ENCODE measurements around the gene MAST4. TPM values are rescaled to one million over a fixed set of nuclear protein-coding genes. Genes with fewer than 3 reads are reported as not detected.

Gene MAST4
- total and polyA plus RNA-seq, 2 donors from 2014 or later, result 27.3 to 31.4 TPM

DNA sequence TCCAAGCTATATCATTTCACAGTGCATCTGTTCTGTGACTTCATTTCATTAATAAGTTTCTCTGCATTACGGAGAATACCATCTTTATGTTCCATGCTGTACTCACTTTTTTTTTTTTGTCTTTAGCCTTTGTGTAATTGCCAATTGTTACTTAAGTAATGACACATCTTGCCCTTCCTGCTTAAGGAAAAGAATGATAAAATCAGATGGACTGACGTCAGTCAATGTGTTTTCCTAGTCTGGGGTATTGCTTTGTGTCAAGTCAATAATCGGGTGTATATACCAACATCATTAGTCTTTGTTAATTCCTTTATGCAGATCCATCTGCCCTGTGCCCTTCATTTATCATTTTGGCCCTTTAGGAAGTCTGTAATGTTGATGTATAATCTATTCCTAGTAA lies 466.9 kb downstream of the MAST4 start:
- no peak overlapping the region for H3K4me3 ChIP-seq (ENCODE audit: low read length in 3 of 3)
- H3K36me3 ChIP-seq (ENCODE audit: control insufficient read depth in 2 of 3, insufficient read depth in 3 of 3, low read length in 3 of 3), result no peaks in the 10 kb centered on the region
- H3K27ac ChIP-seq (ENCODE audit: low read depth in 2 of 2, low read length in 2 of 2), result no peak overlapping the region
- TF ChIP-seq, protein P1, sequence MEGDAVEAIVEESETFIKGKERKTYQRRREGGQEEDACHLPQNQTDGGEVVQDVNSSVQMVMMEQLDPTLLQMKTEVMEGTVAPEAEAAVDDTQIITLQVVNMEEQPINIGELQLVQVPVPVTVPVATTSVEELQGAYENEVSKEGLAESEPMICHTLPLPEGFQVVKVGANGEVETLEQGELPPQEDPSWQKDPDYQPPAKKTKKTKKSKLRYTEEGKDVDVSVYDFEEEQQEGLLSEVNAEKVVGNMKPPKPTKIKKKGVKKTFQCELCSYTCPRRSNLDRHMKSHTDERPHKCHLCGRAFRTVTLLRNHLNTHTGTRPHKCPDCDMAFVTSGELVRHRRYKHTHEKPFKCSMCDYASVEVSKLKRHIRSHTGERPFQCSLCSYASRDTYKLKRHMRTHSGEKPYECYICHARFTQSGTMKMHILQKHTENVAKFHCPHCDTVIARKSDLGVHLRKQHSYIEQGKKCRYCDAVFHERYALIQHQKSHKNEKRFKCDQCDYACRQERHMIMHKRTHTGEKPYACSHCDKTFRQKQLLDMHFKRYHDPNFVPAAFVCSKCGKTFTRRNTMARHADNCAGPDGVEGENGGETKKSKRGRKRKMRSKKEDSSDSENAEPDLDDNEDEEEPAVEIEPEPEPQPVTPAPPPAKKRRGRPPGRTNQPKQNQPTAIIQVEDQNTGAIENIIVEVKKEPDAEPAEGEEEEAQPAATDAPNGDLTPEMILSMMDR (IDR thresholded peaks at IDR 0.05; ENCODE audit: borderline replicate concordance, extremely low read depth, insufficient read depth), result no peak
- H3K9ac ChIP-seq (ENCODE audit: low read length in 3 of 3), result no peak overlapping the region
- FAIRE-seq (no peak), DNase-seq (no peak)
- no peaks in the 10 kb centered on the region for H3K27me3 ChIP-seq (ENCODE audit: control insufficient read depth, insufficient read depth, low read length)
- intact Hi-C loops (cut with DNase I), result no loop called here
- H3K4me1 ChIP-seq (ENCODE audit: control insufficient read depth in 2 of 3, insufficient read depth in 2 of 3, low read depth in 1 of 3, low read length in 3 of 3), result no peaks in the 10 kb centered on the region
- H3K9me3 ChIP-seq (ENCODE audit: control insufficient read depth in 2 of 3, insufficient read depth in 1 of 3, low read length in 3 of 3), result no peaks in the 10 kb centered on the region

DNA sequence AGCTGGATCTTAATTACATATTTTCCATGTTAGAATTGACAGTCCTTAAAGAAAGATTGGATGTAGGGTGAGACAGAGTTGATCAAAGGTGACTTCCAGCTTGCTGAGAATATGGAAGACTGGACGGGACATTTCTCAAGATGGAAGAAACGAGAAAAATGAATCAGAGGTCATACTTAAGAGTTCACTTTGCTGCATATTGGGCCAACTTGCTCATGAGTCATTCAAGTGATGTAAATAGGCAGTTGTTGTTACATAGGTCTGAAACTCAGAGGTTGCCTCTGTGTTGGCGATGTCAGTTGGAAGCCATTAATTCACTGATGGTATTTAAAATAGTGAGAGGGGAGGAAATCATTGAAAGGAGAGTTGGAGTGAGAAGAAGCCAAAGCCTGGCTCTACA lies 467.6 kb downstream of the MAST4 start:
- TF ChIP-seq, protein P1 (IDR thresholded peaks at IDR 0.05; ENCODE audit: borderline replicate concordance, extremely low read depth, insufficient read depth), result no peak
- Histone ChIP-seq H3K9me3 (ENCODE audit: control insufficient read depth in 2 of 3, insufficient read depth in 1 of 3, low read length in 3 of 3) (no peaks in the 10 kb centered on the region), H3K4me3 (ENCODE audit: low read length in 3 of 3) (no peak overlapping the region), H3K9ac (ENCODE audit: low read length in 3 of 3) (no peak overlapping the region), H3K4me1 (ENCODE audit: control insufficient read depth in 2 of 3, insufficient read depth in 2 of 3, low read depth in 1 of 3, low read length in 3 of 3) (no peaks in the 10 kb centered on the region), H3K36me3 (ENCODE audit: control insufficient read depth in 2 of 3, insufficient read depth in 3 of 3, low read length in 3 of 3) (no peaks in the 10 kb centered on the region), H3K27me3 (ENCODE audit: control insufficient read depth, insufficient read depth, low read length) (no peaks in the 10 kb centered on the region), H3K27ac (ENCODE audit: low read depth in 2 of 2, low read length in 2 of 2) (no peak overlapping the region)
- FAIRE-seq (no peak), DNase-seq (no peak)
- intact Hi-C loops (cut with DNase I), result no loop called here

DNA sequence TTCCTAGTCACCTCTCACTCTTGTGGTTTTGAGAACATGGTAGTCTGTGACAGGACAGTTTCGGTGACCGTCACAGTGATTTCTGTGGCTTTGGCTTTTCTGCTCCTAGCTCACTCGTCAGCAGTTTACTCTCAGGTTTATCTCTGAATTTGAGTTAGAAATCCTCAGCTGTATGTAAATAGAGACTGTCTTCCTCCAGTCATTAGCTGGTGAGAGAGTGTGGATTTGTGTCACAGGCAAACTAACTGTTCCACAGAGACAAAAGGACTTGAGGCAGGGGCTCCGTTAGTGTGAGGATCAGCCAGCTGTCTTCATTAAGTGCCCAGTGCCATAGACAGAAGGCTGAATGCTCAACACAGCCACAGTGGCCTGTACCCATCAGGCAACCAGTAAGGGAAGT lies 469.0 kb downstream of the MAST4 start:
- Histone ChIP-seq H3K4me1 (ENCODE audit: control insufficient read depth in 2 of 3, insufficient read depth in 2 of 3, low read depth in 1 of 3, low read length in 3 of 3) (no peaks in the 10 kb centered on the region), H3K27ac (ENCODE audit: low read depth in 2 of 2, low read length in 2 of 2) (no peak overlapping the region), H3K36me3 (ENCODE audit: control insufficient read depth in 2 of 3, insufficient read depth in 3 of 3, low read length in 3 of 3) (no peaks in the 10 kb centered on the region), H3K27me3 (ENCODE audit: control insufficient read depth, insufficient read depth, low read length) (no peaks in the 10 kb centered on the region), H3K4me3 (ENCODE audit: low read length in 3 of 3) (no peak overlapping the region), H3K9me3 (ENCODE audit: control insufficient read depth in 2 of 3, insufficient read depth in 1 of 3, low read length in 3 of 3) (no peaks in the 10 kb centered on the region), H3K9ac (ENCODE audit: low read length in 3 of 3) (no peak overlapping the region)
- DNase-seq (no peak), FAIRE-seq (no peak)
- intact Hi-C loops (cut with DNase I), result no loop called here
- TF ChIP-seq, protein P1 (IDR thresholded peaks at IDR 0.05; ENCODE audit: borderline replicate concordance, extremely low read depth, insufficient read depth), result no peak

DNA sequence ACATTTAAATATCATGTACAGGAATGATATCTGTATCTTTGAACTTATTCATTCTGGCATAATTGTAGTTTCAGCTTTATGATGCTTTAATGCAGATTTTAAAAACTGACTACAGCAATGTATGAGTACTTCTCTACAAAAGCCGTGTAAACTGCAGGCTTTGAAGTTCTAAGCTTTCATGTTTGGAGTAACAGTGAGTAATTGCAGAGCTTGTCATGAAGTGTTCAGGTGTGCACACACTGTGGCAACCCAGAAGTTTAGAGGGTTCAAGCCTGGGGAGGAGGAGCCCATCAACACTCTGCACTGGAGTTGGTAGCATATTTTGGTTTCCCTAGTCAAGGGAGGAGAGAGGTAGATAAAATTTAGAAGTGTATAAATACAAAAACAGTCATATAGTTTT lies 469.5 kb downstream of the MAST4 start:
- intact Hi-C loops (cut with DNase I), result no loop called here
- no peak for FAIRE-seq

More for the DNA sequence above, 469.5 kb downstream of the MAST4 start:
- Histone ChIP-seq H3K27ac (ENCODE audit: low read depth in 2 of 2, low read length in 2 of 2) (no peak overlapping the region), H3K36me3 (ENCODE audit: control insufficient read depth in 2 of 3, insufficient read depth in 3 of 3, low read length in 3 of 3) (no peaks in the 10 kb centered on the region), H3K9me3 (ENCODE audit: control insufficient read depth in 2 of 3, insufficient read depth in 1 of 3, low read length in 3 of 3) (no peaks in the 10 kb centered on the region), H3K9ac (ENCODE audit: low read length in 3 of 3) (no peak overlapping the region), H3K27me3 (ENCODE audit: control insufficient read depth, insufficient read depth, low read length) (no peaks in the 10 kb centered on the region), H3K4me1 (ENCODE audit: control insufficient read depth in 2 of 3, insufficient read depth in 2 of 3, low read depth in 1 of 3, low read length in 3 of 3) (no peaks in the 10 kb centered on the region), H3K4me3 (ENCODE audit: low read length in 3 of 3) (no peak overlapping the region)
- DNase-seq, result no peak
- TF ChIP-seq, protein P1 (IDR thresholded peaks at IDR 0.05; ENCODE audit: borderline replicate concordance, extremely low read depth, insufficient read depth), result no peak
